Thyroid gland (tissue), 4 donors: ENCODE results near the gene GABARAPL2. TPM values are rescaled to one million over a fixed set of nuclear protein-coding genes. Genes with fewer than 3 reads are reported as not detected.

Source experiments
- DNase-seq, 2 donors: peaks; one replicate each; pipeline ENCODE4 v3.0.0-alpha.2; 2019
- H3K27ac ChIP-seq, 3 donors: fragments of 200-600 bp; sonication (generic); 1 replicate in 2 of 3; 2 replicates in 1 of 3; pipeline ENCODE4 v1.5.1; 2016 to 2019; ENCODE audit warnings: mild to moderate bottlenecking in 1 of 3, moderate library complexity in 1 of 3
- H3K27me3 ChIP-seq: fragments of 200-600 bp; sonication (generic); one replicate; pipeline ENCODE4 v1.5.1; 2019
- H3K36me3 ChIP-seq, 2 donors: fragments of 200-600 bp; sonication (generic); one replicate each; pipeline ENCODE4 v1.5.1; 2016 to 2019
- H3K4me1 ChIP-seq, 2 donors: fragments of 200-600 bp; sonication (generic); one replicate each; pipeline ENCODE4 v1.5.1; 2017 to 2019
- H3K4me3 ChIP-seq, 3 donors: fragments of 200-600 bp; sonication (generic); replicated peaks in 1 of 3; 1 replicate in 2 of 3; 2 replicates in 1 of 3; pipeline ENCODE4 v1.5.1; 2016; ENCODE audit warnings: mild to moderate bottlenecking in 1 of 3
- H3K9me3 ChIP-seq: fragments of 200-600 bp; sonication (generic); one replicate; pipeline ENCODE4 v1.5.1; 2017
- CTCF ChIP-seq, 6 experiments: fragments of 200-600 bp in 3 of 6; fragments of 450-650 bp in 3 of 6; sonication (generic) in 3 of 6; IDR thresholded peaks; one replicate each; pipeline ENCODE4 v1.5.1; 2016 to 2019; ENCODE audit warnings: antibody characterized with exemption in 6 of 6, mild to moderate bottlenecking in 2 of 6, inconsistent platforms in 1 of 6, moderate library complexity in 1 of 6
- POLR2A ChIP-seq, 2 donors: fragments of 450-650 bp; IDR thresholded peaks; one replicate each; pipeline ENCODE4 v1.6.1; 2017; ENCODE audit warnings: antibody characterized with exemption in 2 of 2, mild to moderate bottlenecking in 2 of 2, moderate library complexity in 1 of 2
- WGBS, 2 donors: methylation state at CpG; one replicate each; pipeline ENCODE4 v1.1.5; 2017; 5-methylcytosine and 5-hydroxymethylcytosine counted together
- intact Hi-C: fragments of 100-400 bp; cut with DNase I; formaldehyde crosslinking; loops from one replicate; pipeline ENCODE4 v1.15.1; 2023
- total RNA-seq, 4 donors: library from RNA; depleted of rRNA; stranded (reverse); fragments of >200 nt; gene quantifications; one replicate each; pipeline ENCODE4 v1.2.3, GENCODE V29; 2016

Gene GABARAPL2
- total RNA-seq, 4 donors from 2014 or later: 75.3 to 223 (median 122) TPM

GRCh38 chr16:75614066-75614897 is 48.1 kb downstream of the GABARAPL2 start:
- Histone ChIP-seq H3K4me3 (no peak overlapping the region), H3K9me3 (no peaks in the 10 kb centered on the region), H3K27me3 (no peaks in the 10 kb centered on the region), H3K4me1 (no peaks in the 10 kb centered on the region), H3K36me3 (peaks cover 10 to 43% of the 10 kb centered on the region in 2 donors), H3K27ac (no peak overlapping the region)
- intact Hi-C loops: no loop called here
- TF ChIP-seq POLR2A (IDR thresholded peaks at IDR 0.05) (no peak), CTCF (IDR thresholded peaks at IDR 0.05) (no peak)
- no peak for DNase-seq
- WGBS, 2 donors: 92 to 98% methylated on average over 4 of the region's 4 CpGs

- H3K9me3 ChIP-seq: no peaks in the 10 kb centered on the region
- no peaks in the 10 kb centered on the region for H3K27me3 ChIP-seq
- H3K36me3 ChIP-seq: peaks cover 10 to 43% of the 10 kb centered on the region in 2 donors
- intact Hi-C loops: no loop called here
- 98% methylated on average over 2 of the region's 2 CpGs for WGBS, 2 donors
- TF ChIP-seq POLR2A (IDR thresholded peaks at IDR 0.05) (no peak), CTCF (IDR thresholded peaks at IDR 0.05) (no peak)
- DNase-seq: no peak
- H3K27ac ChIP-seq: no peak overlapping the region
- no peaks in the 10 kb centered on the region for H3K4me1 ChIP-seq
- H3K4me3 ChIP-seq: no peak overlapping the region
These were observed 49.4 kb downstream of the GABARAPL2 start for GRCh38 chr16:75615619-75616018.

- Histone ChIP-seq H3K4me3 (no peak overlapping the region), H3K27me3 (no peaks in the 10 kb centered on the region), H3K9me3 (no peaks in the 10 kb centered on the region), H3K27ac (no peak overlapping the region), H3K4me1 (peaks cover under 1 to 1% of the 10 kb centered on the region in 2 donors), H3K36me3 (peaks cover 10 to 40% of the 10 kb centered on the region in 2 donors)
- WGBS, 2 donors: 88 to 95% methylated on average over 4 of the region's 4 CpGs
- DNase-seq: no peak
- no peak for TF ChIP-seq CTCF (IDR thresholded peaks at IDR 0.05)
- TF ChIP-seq POLR2A (IDR thresholded peaks at IDR 0.05): no peak
- intact Hi-C loops: no loop called here
These were observed 50.4 kb downstream of the GABARAPL2 start for GRCh38 chr16:75616521-75617010.

GRCh38 chr16:75617121-75617520 is 50.9 kb downstream of the GABARAPL2 start:
- H3K36me3 ChIP-seq: peaks cover 6 to 36% of the 10 kb centered on the region in 2 donors
- intact Hi-C loops: no loop called here
- H3K27me3 ChIP-seq: no peaks in the 10 kb centered on the region
- no peak overlapping the region for H3K27ac ChIP-seq
- no peak for TF ChIP-seq POLR2A (IDR thresholded peaks at IDR 0.05)
- TF ChIP-seq CTCF (IDR thresholded peaks at IDR 0.05): no peak
- H3K4me3 ChIP-seq: no peak overlapping the region
- H3K4me1 ChIP-seq: peaks cover 6 to 7% of the 10 kb centered on the region in 2 donors
- DNase-seq: no peak
- H3K9me3 ChIP-seq: no peaks in the 10 kb centered on the region
- 85 to 92% methylated on average over 3 of the region's 3 CpGs for WGBS, 2 donors

GRCh38 chr16:75618780-75619179 is 52.6 kb downstream of the GABARAPL2 start:
- 95 to 98% methylated on average over 2 of the region's 2 CpGs for WGBS, 2 donors
- H3K27me3 ChIP-seq: no peaks in the 10 kb centered on the region
- H3K9me3 ChIP-seq: no peaks in the 10 kb centered on the region
- no peak overlapping the region for H3K27ac ChIP-seq
- peaks cover 10 to 11% of the 10 kb centered on the region in 2 donors for H3K4me1 ChIP-seq
- H3K4me3 ChIP-seq: no peak overlapping the region
- peaks cover 0 to 29% of the 10 kb centered on the region in 2 donors for H3K36me3 ChIP-seq
- DNase-seq: no peak
- TF ChIP-seq CTCF (IDR thresholded peaks at IDR 0.05) (no peak), POLR2A (IDR thresholded peaks at IDR 0.05) (no peak)
- intact Hi-C loops: no loop called here
